ENCODE data around the gene CROCC.
"Not testable (repeated sequence)": the region's sequence is repeated elsewhere in the genome, so short reads cannot be mapped to it uniquely, and the experiment has no call there.

- TF ChIP-seq, protein P1, sequence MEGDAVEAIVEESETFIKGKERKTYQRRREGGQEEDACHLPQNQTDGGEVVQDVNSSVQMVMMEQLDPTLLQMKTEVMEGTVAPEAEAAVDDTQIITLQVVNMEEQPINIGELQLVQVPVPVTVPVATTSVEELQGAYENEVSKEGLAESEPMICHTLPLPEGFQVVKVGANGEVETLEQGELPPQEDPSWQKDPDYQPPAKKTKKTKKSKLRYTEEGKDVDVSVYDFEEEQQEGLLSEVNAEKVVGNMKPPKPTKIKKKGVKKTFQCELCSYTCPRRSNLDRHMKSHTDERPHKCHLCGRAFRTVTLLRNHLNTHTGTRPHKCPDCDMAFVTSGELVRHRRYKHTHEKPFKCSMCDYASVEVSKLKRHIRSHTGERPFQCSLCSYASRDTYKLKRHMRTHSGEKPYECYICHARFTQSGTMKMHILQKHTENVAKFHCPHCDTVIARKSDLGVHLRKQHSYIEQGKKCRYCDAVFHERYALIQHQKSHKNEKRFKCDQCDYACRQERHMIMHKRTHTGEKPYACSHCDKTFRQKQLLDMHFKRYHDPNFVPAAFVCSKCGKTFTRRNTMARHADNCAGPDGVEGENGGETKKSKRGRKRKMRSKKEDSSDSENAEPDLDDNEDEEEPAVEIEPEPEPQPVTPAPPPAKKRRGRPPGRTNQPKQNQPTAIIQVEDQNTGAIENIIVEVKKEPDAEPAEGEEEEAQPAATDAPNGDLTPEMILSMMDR (optimal IDR thresholded peaks at IDR 0.05 in 1 of 3, IDR thresholded peaks at IDR 0.05 in 1 of 3, conservative IDR thresholded peaks at IDR 0.05 in 1 of 3; ENCODE audit: extremely low read depth in 1 of 3, insufficient read depth in 2 of 3, low read length in 3 of 3): not testable (repeated sequence)
- not testable (repeated sequence) for TF ChIP-seq EZH2 (IDR thresholded peaks at IDR 0.05; ENCODE audit: low read length)
These were observed 24.1 kb upstream of the CROCC start for GRCh38 chr1:16897653-16898052.
